Endothelial cell of umbilical vein (primary cell): ENCODE measurements around the gene PMFBP1. TPM values are rescaled to one million over a fixed set of nuclear protein-coding genes. Genes with fewer than 3 reads are reported as not detected.

Experiments
- BruUV-seq: library from RNA; stranded (reverse); fragments of 400-500 nt; replicated peaks from 2 replicates; lab custom pipeline; 2021; lab: Mats Ljungman, UMichigan
- CTCF ChIA-PET: fragments of 300-600, 350-600 bp; sonication (Branson Sonifier 250); formaldehyde crosslinking; loops from one replicate; lab custom pipeline; 2021; ENCODE audit warnings: antibody characterized with exemption, inconsistent platforms; lab: Charles Lee
- POLR2A ChIA-PET: fragments of 300-600, 350-600 bp; sonication (Branson Sonifier 250); formaldehyde crosslinking; loops from one replicate; lab custom pipeline; 2021; ENCODE audit warnings: antibody characterized with exemption, inconsistent platforms; lab: Charles Lee
- DNase-seq: peaks from one replicate; pipeline ENCODE4 v3.0.0-alpha.2; 2011; ENCODE audit warnings: low read depth, low spot score
- FAIRE-seq: peaks from 2 replicates; lab custom pipeline; 2011; peaks lifted over from hg19 to GRCh38; lab: Jason Lieb, UNC
- H2AFZ ChIP-seq: 2 replicates; pipeline ENCODE4 v1.6.0; 2012; ENCODE audit warnings: low read depth, low read length, control low read depth, inconsistent platforms
- H3K27ac ChIP-seq: 2 replicates; pipeline ENCODE4 v1.5.1; 2011; ENCODE audit warnings: low read depth, mild to moderate bottlenecking, control low read depth, low read length, moderate library complexity; ENCODE audit not compliant: insufficient read depth
- H3K27me3 ChIP-seq, 2 experiments: 2 replicates each; pipeline versions ENCODE4 v1.6.0 to v1.6.1; 2011; ENCODE audit warnings: low read length in 2 of 2, mixed read lengths in 1 of 2; ENCODE audit not compliant: control insufficient read depth in 2 of 2, insufficient read depth in 2 of 2
- H3K36me3 ChIP-seq, 2 experiments: 2 replicates in 1 of 2; 3 replicates in 1 of 2; pipeline ENCODE4 v1.5.1; 2011; ENCODE audit warnings: low read length in 2 of 2, mild to moderate bottlenecking in 1 of 2, moderate library complexity in 1 of 2; ENCODE audit not compliant: control insufficient read depth in 2 of 2, insufficient read depth in 2 of 2; ENCODE audit errors: extremely low read depth in 1 of 2
- H3K4me1 ChIP-seq: 3 replicates; pipeline ENCODE4 v1.5.1; 2011; ENCODE audit warnings: mild to moderate bottlenecking, low read length; ENCODE audit not compliant: control insufficient read depth, insufficient read depth; ENCODE audit errors: extremely low read depth
- H3K4me2 ChIP-seq: 2 replicates; pipeline ENCODE4 v1.6.1; 2011; ENCODE audit warnings: low read length, control low read depth, mixed read lengths; ENCODE audit not compliant: insufficient read depth
- H3K4me3 ChIP-seq, 3 experiments: fragments of 200-600 bp in 1 of 3; sonication (generic), shearing (Covaris generic) in 1 of 3; replicated peaks in 1 of 3; 2 replicates each; pipeline ENCODE4 v1.5.1; 2011 to 2016; ENCODE audit warnings: control low read depth in 3 of 3, low read length in 3 of 3, mild to moderate bottlenecking in 2 of 3, inconsistent platforms in 1 of 3, low read depth in 1 of 3, moderate library complexity in 1 of 3; ENCODE audit not compliant: insufficient read depth in 1 of 3
- H3K79me2 ChIP-seq: 2 replicates; pipeline ENCODE4 v1.6.0; 2012; ENCODE audit warnings: low read length, inconsistent platforms; ENCODE audit not compliant: control insufficient read depth, insufficient read depth
- H3K9ac ChIP-seq: replicated peaks from 2 replicates; pipeline ENCODE3; 2011; ENCODE audit warnings: low read length, control low read depth; ENCODE audit not compliant: insufficient read depth; ENCODE audit errors: extremely low read depth
- H3K9me1 ChIP-seq: replicated peaks from 3 replicates; pipeline ENCODE4 v1.6.0; 2011; ENCODE audit warnings: mild to moderate bottlenecking, low read length; ENCODE audit not compliant: control insufficient read depth, insufficient read depth; ENCODE audit errors: extremely low read depth
- H3K9me3 ChIP-seq: replicated peaks from 2 replicates; pipeline ENCODE4 v1.5.1; 2012; ENCODE audit warnings: low read length, inconsistent platforms; ENCODE audit not compliant: control insufficient read depth, insufficient read depth
- H4K20me1 ChIP-seq: replicated peaks from 2 replicates; pipeline ENCODE3; 2011; ENCODE audit warnings: mild to moderate bottlenecking, low read length; ENCODE audit not compliant: control insufficient read depth, insufficient read depth; ENCODE audit errors: extremely low read depth
- EZH2 ChIP-seq: IDR thresholded peaks from 2 replicates; pipeline ENCODE4 v1.6.1; 2012; ENCODE audit warnings: borderline replicate concordance, low read depth, mild to moderate bottlenecking, moderate library complexity, low read length, inconsistent platforms; ENCODE audit not compliant: severe bottlenecking
- FOS ChIP-seq: IDR thresholded peaks from 2 replicates; pipeline ENCODE4 v1.6.1; 2011; ENCODE audit warnings: mild to moderate bottlenecking, low read length, moderate library complexity, borderline replicate concordance; ENCODE audit not compliant: insufficient read depth
- GATA2 ChIP-seq: IDR thresholded peaks from 2 replicates; pipeline ENCODE4 v1.7.0; 2011; ENCODE audit warnings: low read depth, mild to moderate bottlenecking, moderate library complexity, mixed read lengths, low read length; ENCODE audit not compliant: insufficient read length, insufficient read depth
- JUN ChIP-seq: IDR thresholded peaks from 2 replicates; pipeline ENCODE4 v1.6.1; 2011; ENCODE audit warnings: borderline replicate concordance, low read depth; ENCODE audit not compliant: insufficient read length, insufficient read depth
- MYC ChIP-seq: IDR thresholded peaks from one replicate; pipeline ENCODE4 v1.6.1; 2011; ENCODE audit warnings: mild to moderate bottlenecking, low read depth, low read length
- POLR2A ChIP-seq: IDR thresholded peaks from 2 replicates; pipeline ENCODE4 v1.6.1; 2012; ENCODE audit warnings: low read depth, mild to moderate bottlenecking, control low read depth, low read length
- POLR2AphosphoS5 ChIP-seq: IDR thresholded peaks from 2 replicates; pipeline ENCODE4 v1.6.1; 2012; ENCODE audit warnings: low read depth, mild to moderate bottlenecking, control low read depth, low read length, moderate library complexity; ENCODE audit not compliant: insufficient read depth
- dilution Hi-C: fragments of 300-500 bp; cut with MboI; formaldehyde crosslinking; loops from one replicate; pipeline ENCODE4 v1.15.0; 2019; ENCODE audit warnings: low sequenced_read_pairs; ENCODE audit not compliant: extremely low pct_ligation_motif_present
- intact Hi-C: fragments of 100-400 bp; cut with micrococcal nuclease; formaldehyde crosslinking; loops from one replicate; pipeline ENCODE4 v1.10.0; 2022
- polyA plus RNA-seq, 4 experiments: library from polyadenylated mRNA; depleted of rRNA in 3 of 4; stranded (reverse) in 3 of 4; unstranded in 1 of 4; fragments of >200 nt; gene quantifications; 2 replicates each; pipeline versions ENCODE4 v1.2.1 to v1.2.3, GENCODE V29; 2011 to 2012; ENCODE audit warnings: missing spikeins in 1 of 4
- total RNA-seq: library from RNA; stranded (reverse); gene quantifications from 2 replicates; pipeline ENCODE4 v1.2.3, GENCODE V29; 2021
- TF ChIP-seq, protein P1 (sequence below), 2 donors: IDR thresholded peaks; 1 replicate in 1 of 2; 2 replicates in 1 of 2; pipeline ENCODE4 v1.5.1; 2011; ENCODE audit warnings: low read length in 2 of 2, mild to moderate bottlenecking in 2 of 2, moderate library complexity in 2 of 2, control low read depth in 1 of 2, inconsistent platforms in 1 of 2, low read depth in 1 of 2; ENCODE audit not compliant: insufficient read depth in 1 of 2; ENCODE audit errors: extremely low read depth in 1 of 2
- TF ChIP-seq, protein P2 (sequence below): IDR thresholded peaks from 2 replicates; pipeline ENCODE4 v1.6.1; 2011; ENCODE audit not compliant: insufficient read depth, insufficient read length

The PMFBP1 gene
- total and polyA plus RNA-seq, 2 donors (not counting 3 experiments of a cell fraction or from before 2014, with no cell fraction given): 0.12 to 0.42 TPM

DNA sequence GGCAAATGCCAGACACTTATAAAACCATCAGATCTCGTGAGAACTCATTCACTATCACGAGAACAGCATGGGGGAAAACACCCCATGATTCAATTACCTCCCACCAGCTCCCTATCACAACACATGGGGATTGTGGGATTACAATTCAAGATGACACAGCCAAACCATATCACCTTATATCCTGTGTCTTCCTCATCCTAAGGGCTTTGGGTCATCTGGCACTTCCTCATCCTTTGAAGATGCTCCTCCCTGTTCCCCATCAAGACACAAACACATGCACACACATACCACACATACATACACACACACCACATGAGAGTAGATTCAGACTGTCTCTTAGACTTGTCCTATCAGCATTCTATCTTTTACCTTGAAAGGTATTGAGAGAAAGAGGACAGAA lies 2.8 kb upstream of the PMFBP1 start:
- CTCF ChIA-PET: no interaction called here
- no TSS peak for BruUV-seq
- Histone ChIP-seq H3K36me3 (no peaks in the 10 kb centered on the region), H3K27me3 (peaks cover 8 to 9% of the 10 kb centered on the region in 2 experiments), H3K4me1 (peaks cover 4% of the 10 kb centered on the region), H3K4me3 (no peak overlapping the region), H2AFZ (no peak overlapping the region), H3K27ac (no peak overlapping the region), H3K9me1 (no peaks in the 10 kb centered on the region), H3K4me2 (no peak overlapping the region), H3K79me2 (no peaks in the 10 kb centered on the region), H3K9ac (no peak overlapping the region), H4K20me1 (no peaks in the 10 kb centered on the region), H3K9me3 (no peaks in the 10 kb centered on the region)
- intact Hi-C loops: no loop called here
- dilution Hi-C loops: no loop called here
- POLR2A ChIA-PET: no interaction called here
- DNase-seq (no peak), FAIRE-seq (no peak)
- no peak for TF ChIP-seq EZH2
- no peak for TF ChIP-seq FOS
- no peak for TF ChIP-seq POLR2AphosphoS5
- TF ChIP-seq JUN: no peak
- TF ChIP-seq, protein P1, sequence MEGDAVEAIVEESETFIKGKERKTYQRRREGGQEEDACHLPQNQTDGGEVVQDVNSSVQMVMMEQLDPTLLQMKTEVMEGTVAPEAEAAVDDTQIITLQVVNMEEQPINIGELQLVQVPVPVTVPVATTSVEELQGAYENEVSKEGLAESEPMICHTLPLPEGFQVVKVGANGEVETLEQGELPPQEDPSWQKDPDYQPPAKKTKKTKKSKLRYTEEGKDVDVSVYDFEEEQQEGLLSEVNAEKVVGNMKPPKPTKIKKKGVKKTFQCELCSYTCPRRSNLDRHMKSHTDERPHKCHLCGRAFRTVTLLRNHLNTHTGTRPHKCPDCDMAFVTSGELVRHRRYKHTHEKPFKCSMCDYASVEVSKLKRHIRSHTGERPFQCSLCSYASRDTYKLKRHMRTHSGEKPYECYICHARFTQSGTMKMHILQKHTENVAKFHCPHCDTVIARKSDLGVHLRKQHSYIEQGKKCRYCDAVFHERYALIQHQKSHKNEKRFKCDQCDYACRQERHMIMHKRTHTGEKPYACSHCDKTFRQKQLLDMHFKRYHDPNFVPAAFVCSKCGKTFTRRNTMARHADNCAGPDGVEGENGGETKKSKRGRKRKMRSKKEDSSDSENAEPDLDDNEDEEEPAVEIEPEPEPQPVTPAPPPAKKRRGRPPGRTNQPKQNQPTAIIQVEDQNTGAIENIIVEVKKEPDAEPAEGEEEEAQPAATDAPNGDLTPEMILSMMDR (IDR thresholded peaks at IDR 0.05; ENCODE audit: extremely low read depth in 1 of 2, insufficient read depth in 1 of 2, low read depth in 1 of 2, low read length in 2 of 2): no peak
- TF ChIP-seq, protein P2, sequence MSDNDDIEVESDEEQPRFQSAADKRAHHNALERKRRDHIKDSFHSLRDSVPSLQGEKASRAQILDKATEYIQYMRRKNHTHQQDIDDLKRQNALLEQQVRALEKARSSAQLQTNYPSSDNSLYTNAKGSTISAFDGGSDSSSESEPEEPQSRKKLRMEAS: no peak
- TF ChIP-seq POLR2A: no peak
- TF ChIP-seq MYC: no peak
- no peak for TF ChIP-seq GATA2
